ENCODE measurements around the gene FXYD4.

DNA sequence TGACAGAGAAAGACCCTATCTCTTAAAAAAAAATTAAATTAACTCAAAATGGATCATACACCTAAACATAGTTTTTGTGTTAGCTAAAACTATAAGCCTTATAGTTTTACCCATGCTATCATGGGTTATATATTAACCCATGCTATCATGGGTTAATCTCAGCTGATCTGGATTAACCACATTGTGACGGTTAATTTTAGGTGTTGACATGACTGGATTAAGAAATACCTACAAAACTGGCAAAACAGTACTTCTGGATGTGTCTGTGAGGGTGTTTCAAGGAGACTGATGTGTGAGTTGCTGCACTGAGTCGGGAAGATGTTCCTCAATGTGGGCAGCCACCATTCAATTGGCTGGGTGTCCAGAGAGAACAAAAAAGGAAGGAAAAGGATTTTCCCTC is 44.3 kb upstream of the FXYD4 start:
- TF ChIP-seq CTCF (conservative IDR thresholded peaks at IDR 0.05): no peak
- no peak for TF ChIP-seq ZFX (IDR thresholded peaks at IDR 0.05)

Data from C4-2B (cell line).